Measurements from ENCODE around the gene AGFG2.

The AGFG2 gene

DNA sequence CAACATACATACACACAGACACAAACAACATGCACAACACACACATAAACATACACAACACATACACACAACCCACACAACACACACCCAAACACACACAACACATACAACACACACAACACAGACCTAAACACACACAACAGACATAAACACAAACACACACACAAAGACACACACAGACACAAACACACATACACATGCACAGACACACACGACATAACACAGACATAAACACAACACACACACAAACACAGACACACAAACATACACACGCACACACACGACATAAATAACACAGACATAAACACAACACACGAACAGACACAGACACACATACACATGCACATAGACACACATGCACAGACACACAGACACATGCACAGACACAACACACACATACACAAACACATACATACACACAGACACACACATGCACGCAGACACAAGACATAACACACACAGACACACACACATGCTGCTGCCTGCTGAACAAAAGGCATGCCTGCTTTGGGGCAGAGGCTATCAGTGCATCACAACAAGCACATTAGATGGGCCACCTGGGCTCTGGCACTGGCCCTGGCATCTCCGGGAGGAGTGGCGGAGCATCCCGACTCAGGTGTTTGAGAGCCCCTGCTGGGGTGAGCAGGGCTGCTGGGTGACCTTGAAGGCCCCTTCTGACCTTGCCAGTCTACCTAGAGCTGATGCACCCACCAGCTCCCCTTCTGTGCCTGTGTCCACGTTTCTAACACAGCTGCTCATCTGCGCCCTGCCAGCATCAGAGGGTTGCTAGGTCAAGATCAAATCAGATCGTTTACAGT is 41.7 kb downstream of the AGFG2 start:
- no peak for DNase-seq (ENCODE audit: low read depth in 1 of 2, low spot score in 1 of 2)
- no peak for TF ChIP-seq POLR2AphosphoS5 (IDR thresholded peaks at IDR 0.05; ENCODE audit: low read depth)
- TF ChIP-seq, protein P1, sequence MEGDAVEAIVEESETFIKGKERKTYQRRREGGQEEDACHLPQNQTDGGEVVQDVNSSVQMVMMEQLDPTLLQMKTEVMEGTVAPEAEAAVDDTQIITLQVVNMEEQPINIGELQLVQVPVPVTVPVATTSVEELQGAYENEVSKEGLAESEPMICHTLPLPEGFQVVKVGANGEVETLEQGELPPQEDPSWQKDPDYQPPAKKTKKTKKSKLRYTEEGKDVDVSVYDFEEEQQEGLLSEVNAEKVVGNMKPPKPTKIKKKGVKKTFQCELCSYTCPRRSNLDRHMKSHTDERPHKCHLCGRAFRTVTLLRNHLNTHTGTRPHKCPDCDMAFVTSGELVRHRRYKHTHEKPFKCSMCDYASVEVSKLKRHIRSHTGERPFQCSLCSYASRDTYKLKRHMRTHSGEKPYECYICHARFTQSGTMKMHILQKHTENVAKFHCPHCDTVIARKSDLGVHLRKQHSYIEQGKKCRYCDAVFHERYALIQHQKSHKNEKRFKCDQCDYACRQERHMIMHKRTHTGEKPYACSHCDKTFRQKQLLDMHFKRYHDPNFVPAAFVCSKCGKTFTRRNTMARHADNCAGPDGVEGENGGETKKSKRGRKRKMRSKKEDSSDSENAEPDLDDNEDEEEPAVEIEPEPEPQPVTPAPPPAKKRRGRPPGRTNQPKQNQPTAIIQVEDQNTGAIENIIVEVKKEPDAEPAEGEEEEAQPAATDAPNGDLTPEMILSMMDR (IDR thresholded peaks at IDR 0.05; ENCODE audit: insufficient read depth, low read length): no peak
- TF ChIP-seq, protein P2, sequence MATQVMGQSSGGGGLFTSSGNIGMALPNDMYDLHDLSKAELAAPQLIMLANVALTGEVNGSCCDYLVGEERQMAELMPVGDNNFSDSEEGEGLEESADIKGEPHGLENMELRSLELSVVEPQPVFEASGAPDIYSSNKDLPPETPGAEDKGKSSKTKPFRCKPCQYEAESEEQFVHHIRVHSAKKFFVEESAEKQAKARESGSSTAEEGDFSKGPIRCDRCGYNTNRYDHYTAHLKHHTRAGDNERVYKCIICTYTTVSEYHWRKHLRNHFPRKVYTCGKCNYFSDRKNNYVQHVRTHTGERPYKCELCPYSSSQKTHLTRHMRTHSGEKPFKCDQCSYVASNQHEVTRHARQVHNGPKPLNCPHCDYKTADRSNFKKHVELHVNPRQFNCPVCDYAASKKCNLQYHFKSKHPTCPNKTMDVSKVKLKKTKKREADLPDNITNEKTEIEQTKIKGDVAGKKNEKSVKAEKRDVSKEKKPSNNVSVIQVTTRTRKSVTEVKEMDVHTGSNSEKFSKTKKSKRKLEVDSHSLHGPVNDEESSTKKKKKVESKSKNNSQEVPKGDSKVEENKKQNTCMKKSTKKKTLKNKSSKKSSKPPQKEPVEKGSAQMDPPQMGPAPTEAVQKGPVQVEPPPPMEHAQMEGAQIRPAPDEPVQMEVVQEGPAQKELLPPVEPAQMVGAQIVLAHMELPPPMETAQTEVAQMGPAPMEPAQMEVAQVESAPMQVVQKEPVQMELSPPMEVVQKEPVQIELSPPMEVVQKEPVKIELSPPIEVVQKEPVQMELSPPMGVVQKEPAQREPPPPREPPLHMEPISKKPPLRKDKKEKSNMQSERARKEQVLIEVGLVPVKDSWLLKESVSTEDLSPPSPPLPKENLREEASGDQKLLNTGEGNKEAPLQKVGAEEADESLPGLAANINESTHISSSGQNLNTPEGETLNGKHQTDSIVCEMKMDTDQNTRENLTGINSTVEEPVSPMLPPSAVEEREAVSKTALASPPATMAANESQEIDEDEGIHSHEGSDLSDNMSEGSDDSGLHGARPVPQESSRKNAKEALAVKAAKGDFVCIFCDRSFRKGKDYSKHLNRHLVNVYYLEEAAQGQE (IDR thresholded peaks at IDR 0.05; ENCODE audit: insufficient replicate concordance, low read depth): no peak
- TF ChIP-seq SPI1 (IDR thresholded peaks at IDR 0.05; ENCODE audit: borderline replicate concordance, low read depth): no peak
- TF ChIP-seq GABPA (IDR thresholded peaks at IDR 0.05; ENCODE audit: low read depth): no peak
- Histone ChIP-seq H3K27ac (replicated peaks) (no peak overlapping the region; the same call in 1 of the 2 replicates), H3K27me3 (ENCODE audit: insufficient read depth, poor library complexity, severe bottlenecking) (no peaks in the 10 kb centered on the region), H3K4me3 (replicated peaks; ENCODE audit: insufficient read depth, low read length) (no peak overlapping the region)

DNA sequence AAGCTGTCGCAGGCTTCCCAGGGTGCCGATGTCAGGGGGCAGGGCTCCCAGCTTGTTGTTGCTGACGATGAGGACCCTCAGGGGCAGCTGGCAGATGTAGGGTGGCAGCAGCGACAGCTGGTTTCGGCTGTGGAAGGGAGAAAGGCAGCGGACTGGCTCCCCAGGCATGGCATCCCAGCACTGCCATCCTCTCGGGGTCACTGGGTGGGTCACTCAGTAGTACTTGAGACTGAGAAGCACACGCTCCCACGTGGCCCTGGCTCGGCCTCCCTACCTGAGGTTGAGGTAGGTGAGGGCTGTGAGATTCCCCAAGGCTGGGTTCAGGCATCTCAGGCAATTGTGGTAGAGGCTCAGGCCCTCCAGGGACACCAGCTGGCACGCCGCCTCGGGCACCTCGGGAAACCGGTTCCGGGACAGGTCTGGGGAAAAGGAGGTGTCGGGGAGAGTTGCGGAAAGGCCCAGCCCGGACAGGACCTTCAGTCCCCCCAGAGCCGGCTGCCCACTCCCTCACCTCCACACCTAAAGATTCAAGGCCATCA is 43.1 kb downstream of the AGFG2 start:
- TF ChIP-seq, protein P1 (IDR thresholded peaks at IDR 0.05; ENCODE audit: insufficient read depth, low read length): no peak
- TF ChIP-seq GABPA (IDR thresholded peaks at IDR 0.05; ENCODE audit: low read depth): no peak
- no peak for TF ChIP-seq SPI1 (IDR thresholded peaks at IDR 0.05; ENCODE audit: borderline replicate concordance, low read depth)
- TF ChIP-seq, protein P2 (IDR thresholded peaks at IDR 0.05; ENCODE audit: insufficient replicate concordance, low read depth): no peak
- no peak for TF ChIP-seq POLR2AphosphoS5 (IDR thresholded peaks at IDR 0.05; ENCODE audit: low read depth)
- no peaks in the 10 kb centered on the region for H3K27me3 ChIP-seq (ENCODE audit: insufficient read depth, poor library complexity, severe bottlenecking)
- no peak overlapping the region for H3K4me3 ChIP-seq (replicated peaks; ENCODE audit: insufficient read depth, low read length)
- DNase-seq (ENCODE audit: low read depth in 1 of 2, low spot score in 1 of 2): no peak
- peak overlapping the region; percentile 94 for H3K27ac ChIP-seq (replicated peaks)

DNA sequence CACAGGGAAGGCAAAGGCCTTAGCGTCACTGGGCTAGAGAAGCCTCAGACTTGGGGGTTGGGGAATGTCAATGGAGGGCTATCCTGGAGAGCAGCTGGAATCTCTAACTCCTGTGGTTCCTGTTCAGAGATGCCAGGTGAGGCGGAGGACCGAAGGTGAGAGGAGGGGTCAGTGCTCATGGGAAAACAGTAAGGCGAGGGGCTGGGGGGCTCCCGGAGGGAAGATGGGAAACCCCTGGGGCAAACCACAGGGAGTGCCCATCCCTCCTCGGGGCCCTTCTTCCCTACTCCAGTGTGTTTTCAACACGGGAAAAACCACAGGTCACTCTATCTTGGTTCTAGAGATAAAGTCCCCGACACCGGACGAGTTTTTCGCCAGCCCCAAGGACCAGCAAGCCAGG is 43.6 kb downstream of the AGFG2 start:
- H3K27ac ChIP-seq (replicated peaks): peak overlapping the region; percentile 94
- DNase-seq (ENCODE audit: low read depth in 1 of 2, low spot score in 1 of 2): no peak
- H3K27me3 ChIP-seq (ENCODE audit: insufficient read depth, poor library complexity, severe bottlenecking): no peaks in the 10 kb centered on the region
- peak overlapping the region; percentile 94 for H3K4me3 ChIP-seq (replicated peaks; ENCODE audit: insufficient read depth, low read length)
- TF ChIP-seq SPI1 (IDR thresholded peaks at IDR 0.05; ENCODE audit: borderline replicate concordance, low read depth) (no peak), POLR2AphosphoS5 (IDR thresholded peaks at IDR 0.05; ENCODE audit: low read depth) (no peak), GABPA (IDR thresholded peaks at IDR 0.05; ENCODE audit: low read depth) (no peak)
- TF ChIP-seq, protein P2 (IDR thresholded peaks at IDR 0.05; ENCODE audit: insufficient replicate concordance, low read depth): no peak
- TF ChIP-seq, protein P1 (IDR thresholded peaks at IDR 0.05; ENCODE audit: insufficient read depth, low read length): no peak

Data from HL-60 (cell line).